Ovary (tissue), 9 donors: ENCODE measurements around the gene CLEC18A. TPM values are rescaled to one million over a fixed set of nuclear protein-coding genes. Genes with fewer than 3 reads are reported as not detected.
"Not testable (repeated sequence)": the region's sequence is repeated elsewhere in the genome, so short reads cannot be mapped to it uniquely, and the experiment has no call there.

ENCODE experiments used
- DNase-seq, 5 donors: peaks; one replicate each; pipeline ENCODE4 v3.0.0-alpha.2; 2019 to 2020
- H3K27ac ChIP-seq, 2 donors: fragments of 200-600 bp; one replicate each; pipeline versions ENCODE4 v1.5.1 to v1.8.0; 2019 to 2022
- H3K27me3 ChIP-seq: fragments of 200-600 bp; one replicate; pipeline ENCODE4 v1.8.0; 2022
- H3K36me3 ChIP-seq: fragments of 200-600 bp; sonication (generic); one replicate; pipeline ENCODE4 v1.5.1; 2019
- H3K4me1 ChIP-seq: one replicate; pipeline ENCODE4 v1.8.1; 2013; ENCODE audit warnings: mild to moderate bottlenecking, moderate library complexity; ENCODE audit not compliant: insufficient read depth
- H3K4me3 ChIP-seq: fragments of 200-600 bp; sonication (generic); one replicate; pipeline ENCODE4 v1.5.1; 2017
- H3K9me3 ChIP-seq, 2 donors: fragments of 200-600 bp in 1 of 2; sonication (generic) in 1 of 2; one replicate each; pipeline versions ENCODE4 v1.5.1 to v1.8.1; 2013 to 2019; ENCODE audit warnings: mild to moderate bottlenecking in 1 of 2, moderate library complexity in 1 of 2
- EP300 ChIP-seq: sonication (generic); formaldehyde crosslinking; IDR thresholded peaks from one replicate; pipeline ENCODE4 v1.6.1; 2017; ENCODE audit warnings: antibody characterized with exemption
- POLR2A ChIP-seq: fragments of 450-650 bp; IDR thresholded peaks from one replicate; pipeline ENCODE4 v1.6.1; 2017; ENCODE audit warnings: antibody characterized with exemption, mild to moderate bottlenecking, moderate library complexity
- WGBS, 3 donors: extraction: QIAGEN DNeasy Blood & Tissue Kit in 1 of 3; methylation state at CpG; one replicate each; pipeline versions ENCODE4 v1.1.5 to v1.1.7; 2013 to 2017; 5-methylcytosine and 5-hydroxymethylcytosine counted together
- intact Hi-C, 4 donors: fragments of 100-400 bp; cut with DNase I; formaldehyde crosslinking; loops; one replicate each; pipeline versions ENCODE4 v1.11.0 to v1.15.1; 2022 to 2023
- polyA plus RNA-seq, 2 donors: library from polyadenylated mRNA; stranded (reverse); fragments of 200-250 nt in 1 of 2; fragments of 350-450 nt in 1 of 2; fragmentation: Illumina TruSeq in 1 of 2; extraction: RNeasy Lipid Tissue Mini Kit (QIAGEN cat#74804) in 1 of 2; gene quantifications; one replicate each; pipeline ENCODE4 v1.2.3, GENCODE V29; 2013 to 2014
- total RNA-seq, 7 donors: library from RNA; depleted of rRNA in 2 of 7; stranded (reverse); fragments of >200 nt in 2 of 7; fragmentation: NEBNext Ultra II Directional in 3 of 7; extraction: Animal tissue kit (Norgen Biotek cat#: 25700) in 3 of 7; gene quantifications; one replicate each; pipeline versions ENCODE4 v1.1.0 to v1.2.4, GENCODE V29; 2016 to 2023
- TF ChIP-seq, protein P1 (sequence below), 3 donors: fragments of 450-650 bp in 2 of 3; fragments of 200-600 bp in 1 of 3; IDR thresholded peaks; one replicate each; pipeline versions ENCODE4 v1.5.1 to v1.8.0; 2016 to 2022; ENCODE audit warnings: antibody characterized with exemption in 3 of 3, mild to moderate bottlenecking in 1 of 3
- donor health status: DM: no; HTN: no; CAD: no; lungs with moderate emphysema.
- donor health status: DM: no; HTN: no; CAD: no.
- donor health status: Bipolar disorder and iron deficiency.
- donor health status: DM: yes; HTN: yes; CAD: no.
- donor health status: DM: no; HTN: no; CAD: no.
- donor health status: DM: yes; HTN: yes; CAD: no.

The CLEC18A gene
- total and polyA plus RNA-seq, 9 donors, result 0.12 to 1.5 (median 0.43) TPM; not detected in 1

GRCh38 chr16:69942099-69942491 is 9.0 kb upstream of the CLEC18A start:
- DNase-seq, result no peak
- no peak overlapping the region for H3K27ac ChIP-seq

GRCh38 chr16:69942627-69943170 is 8.4 kb upstream of the CLEC18A start:
- no peak overlapping the region for H3K27ac ChIP-seq
- H3K9me3 ChIP-seq, result no peaks in the 10 kb centered on the region
- H3K4me1 ChIP-seq, result no peaks in the 10 kb centered on the region
- no peaks in the 10 kb centered on the region for H3K36me3 ChIP-seq
- no peaks in the 10 kb centered on the region for H3K27me3 ChIP-seq
- H3K4me3 ChIP-seq, result no peak overlapping the region
- TF ChIP-seq, protein P1, sequence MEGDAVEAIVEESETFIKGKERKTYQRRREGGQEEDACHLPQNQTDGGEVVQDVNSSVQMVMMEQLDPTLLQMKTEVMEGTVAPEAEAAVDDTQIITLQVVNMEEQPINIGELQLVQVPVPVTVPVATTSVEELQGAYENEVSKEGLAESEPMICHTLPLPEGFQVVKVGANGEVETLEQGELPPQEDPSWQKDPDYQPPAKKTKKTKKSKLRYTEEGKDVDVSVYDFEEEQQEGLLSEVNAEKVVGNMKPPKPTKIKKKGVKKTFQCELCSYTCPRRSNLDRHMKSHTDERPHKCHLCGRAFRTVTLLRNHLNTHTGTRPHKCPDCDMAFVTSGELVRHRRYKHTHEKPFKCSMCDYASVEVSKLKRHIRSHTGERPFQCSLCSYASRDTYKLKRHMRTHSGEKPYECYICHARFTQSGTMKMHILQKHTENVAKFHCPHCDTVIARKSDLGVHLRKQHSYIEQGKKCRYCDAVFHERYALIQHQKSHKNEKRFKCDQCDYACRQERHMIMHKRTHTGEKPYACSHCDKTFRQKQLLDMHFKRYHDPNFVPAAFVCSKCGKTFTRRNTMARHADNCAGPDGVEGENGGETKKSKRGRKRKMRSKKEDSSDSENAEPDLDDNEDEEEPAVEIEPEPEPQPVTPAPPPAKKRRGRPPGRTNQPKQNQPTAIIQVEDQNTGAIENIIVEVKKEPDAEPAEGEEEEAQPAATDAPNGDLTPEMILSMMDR (IDR thresholded peaks at IDR 0.05), result no peak
- TF ChIP-seq EP300 (no peak), POLR2A (no peak)
- WGBS, 3 donors, result 79 to 96% (median 87%) methylated on average over 8 of the region's 8 CpGs
- intact Hi-C loops, result no loop called here
- DNase-seq, result no peak

More at GRCh38 chr16:69942099-69942491, 9.0 kb upstream of the CLEC18A start:
- no peaks in the 10 kb centered on the region for H3K4me1 ChIP-seq
- no peaks in the 10 kb centered on the region for H3K9me3 ChIP-seq
- TF ChIP-seq, protein P1 (IDR thresholded peaks at IDR 0.05), result no peak
- no peak for TF ChIP-seq EP300
- TF ChIP-seq POLR2A, result no peak
- no peaks in the 10 kb centered on the region for H3K36me3 ChIP-seq
- WGBS, 3 donors, result 77 to 78% (median 77%) methylated on average over 11 of the region's 11 CpGs
- no peaks in the 10 kb centered on the region for H3K27me3 ChIP-seq
- intact Hi-C loops, result no loop called here
- no peak overlapping the region for H3K4me3 ChIP-seq

- 29 to 65% (median 34%) methylated on average over 16 to 17 of the region's 21 CpGs for WGBS, 3 donors
- H3K36me3 ChIP-seq, intact Hi-C loops, DNase-seq, H3K4me1 ChIP-seq, H3K9me3 ChIP-seq, H3K27me3 ChIP-seq, H3K4me3 ChIP-seq, H3K27ac ChIP-seq: not testable (repeated sequence)
Measured at GRCh38 chr16:69943241-69944036, 7.7 kb upstream of the CLEC18A start.

DNA sequence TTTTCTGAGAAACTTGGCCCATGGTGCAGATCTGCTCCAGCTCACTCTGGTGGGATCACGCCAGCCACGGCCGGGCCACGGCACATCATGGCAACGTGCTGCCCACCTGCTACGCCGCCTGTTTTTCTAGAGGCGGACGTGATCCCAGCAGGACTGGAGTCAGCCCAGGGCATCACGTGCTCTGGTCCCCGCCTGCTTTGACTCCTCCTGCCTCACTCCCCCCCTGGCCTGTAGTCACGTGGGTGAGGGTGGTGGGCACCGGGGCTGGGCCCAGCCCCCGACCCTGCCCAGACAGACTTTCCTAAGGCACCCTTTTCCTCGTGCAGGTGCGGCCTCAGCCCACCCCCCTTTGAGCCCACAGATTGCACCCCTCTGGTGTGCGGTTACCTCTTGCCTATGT is 723 bp upstream of the CLEC18A start:
- H3K36me3 ChIP-seq, intact Hi-C loops, H3K4me3 ChIP-seq, H3K27me3 ChIP-seq, H3K9me3 ChIP-seq, H3K27ac ChIP-seq, H3K4me1 ChIP-seq, DNase-seq: not testable (repeated sequence)
- WGBS, 3 donors, result no CpG with 5 or more reads among the region's 17 CpGs

GRCh38 chr16:69951672-69952031 is 518 bp downstream of the CLEC18A start:
- H3K36me3 ChIP-seq, DNase-seq, H3K27me3 ChIP-seq, H3K9me3 ChIP-seq, H3K4me3 ChIP-seq, H3K27ac ChIP-seq, H3K4me1 ChIP-seq, intact Hi-C loops: not testable (repeated sequence)
- 68% methylated on average over 5 of the region's 14 CpGs; no CpG with 5 or more reads in 2 of the 3 donors for WGBS, 3 donors

DNA sequence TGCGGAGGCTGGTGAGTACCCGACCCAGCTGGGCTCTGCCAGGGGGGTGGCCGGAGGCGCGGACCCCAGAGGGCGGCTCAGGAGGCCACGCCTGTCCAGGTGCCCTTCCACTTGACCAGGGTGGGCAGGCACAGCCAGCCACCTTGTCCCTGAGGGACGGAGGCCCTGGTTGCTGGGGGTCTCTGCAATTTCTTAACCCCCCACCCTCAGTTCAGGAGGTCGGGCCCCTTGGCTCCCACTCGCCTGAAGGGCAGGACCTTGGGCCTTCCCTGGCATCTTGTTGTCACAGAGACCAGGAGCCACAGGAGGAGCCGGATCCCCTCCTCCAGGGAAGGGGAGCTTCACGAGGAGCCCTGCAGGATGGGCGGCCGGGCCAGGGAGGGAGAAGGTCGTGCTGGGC is 982 bp downstream of the CLEC18A start:
- H3K27ac ChIP-seq, DNase-seq, H3K27me3 ChIP-seq, H3K36me3 ChIP-seq, H3K4me1 ChIP-seq, H3K4me3 ChIP-seq, H3K9me3 ChIP-seq, intact Hi-C loops: not testable (repeated sequence)
- WGBS, 3 donors, result 69 to 83% methylated on average over 3 to 6 of the region's 15 CpGs; no CpG with 5 or more reads in 1 of the 3 donors

- intact Hi-C loops, H3K36me3 ChIP-seq, H3K27ac ChIP-seq, H3K27me3 ChIP-seq, H3K4me3 ChIP-seq, H3K4me1 ChIP-seq, H3K9me3 ChIP-seq: not testable (repeated sequence)
- 46 to 93% (median 61%) methylated on average over 5 to 20 of the region's 24 CpGs for WGBS, 3 donors
- peak in 1 of 5 donors; percentile 17 for DNase-seq
Measured at GRCh38 chr16:69952572-69953355, 1.6 kb downstream of the CLEC18A start.

DNA sequence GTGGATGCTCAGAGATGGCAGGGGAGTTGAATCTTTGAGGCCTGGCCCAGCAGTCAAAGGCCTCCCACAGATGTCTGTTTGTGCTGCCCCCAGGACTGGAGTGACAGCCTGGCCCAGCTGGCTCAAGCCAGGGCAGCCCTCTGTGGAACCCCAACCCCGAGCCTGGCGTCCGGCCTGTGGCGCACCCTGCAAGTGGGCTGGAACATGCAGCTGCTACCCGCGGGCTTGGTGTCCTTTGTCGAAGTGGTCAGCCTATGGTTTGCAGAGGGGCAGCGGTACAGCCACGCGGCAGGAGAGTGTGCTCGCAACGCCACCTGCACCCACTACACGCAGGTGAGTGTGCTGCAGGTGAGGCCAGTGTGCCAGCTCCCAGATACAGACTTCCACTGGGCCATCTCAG is 3.1 kb downstream of the CLEC18A start:
- 87 to 95% (median 90%) methylated on average over 3 to 13 of the region's 13 CpGs for WGBS, 3 donors
- intact Hi-C loops, result not testable (repeated sequence)

GRCh38 chr16:69963312-69963711 is 12.2 kb downstream of the CLEC18A start:
- WGBS, 3 donors, result 89% methylated on average over 6 of the region's 9 CpGs; no CpG with 5 or more reads in 2 of the 3 donors
- H3K4me1 ChIP-seq, H3K27ac ChIP-seq, H3K9me3 ChIP-seq, H3K36me3 ChIP-seq, intact Hi-C loops, H3K4me3 ChIP-seq, H3K27me3 ChIP-seq, DNase-seq: not testable (repeated sequence)

More for the DNA sequence above, 3.1 kb downstream of the CLEC18A start:
- not testable (repeated sequence) for DNase-seq, H3K4me3 ChIP-seq, H3K27me3 ChIP-seq, H3K4me1 ChIP-seq, H3K36me3 ChIP-seq, H3K9me3 ChIP-seq, H3K27ac ChIP-seq
